Upper lobe of left lung (tissue), 6 donors: ENCODE measurements around the gene SLC16A9. TPM values are rescaled to one million over a fixed set of nuclear protein-coding genes. Genes with fewer than 3 reads are reported as not detected.
A peak's percentile ranks its signal among the peaks of the same experiment; 100 is the strongest.

Experiments
- ATAC-seq, 2 donors: fragments of 200-7000 bp; cut with Tn5 transposase; one replicate each; pipeline ENCODE4 v1.9.1; 2022; ENCODE audit warnings: mild to moderate bottlenecking in 2 of 2, moderate library complexity in 2 of 2; ENCODE audit not compliant: low FRiP score in 2 of 2
- DNase-seq, 2 donors: peaks; one replicate each; pipeline ENCODE4 v3.0.0-alpha.2; 2019 to 2020
- H3K27ac ChIP-seq, 4 donors: fragments of 200-600 bp; sonication (generic); one replicate each; pipeline ENCODE4 v1.5.1; 2016 to 2019
- H3K27me3 ChIP-seq, 4 donors: fragments of 200-600 bp; sonication (generic); one replicate each; pipeline ENCODE4 v1.5.1; 2017 to 2019
- H3K36me3 ChIP-seq, 4 donors: fragments of 200-600 bp; sonication (generic); one replicate each; pipeline ENCODE4 v1.5.1; 2016 to 2019
- H3K4me1 ChIP-seq, 4 donors: fragments of 200-600 bp; sonication (generic); one replicate each; pipeline ENCODE4 v1.5.1; 2018 to 2019
- H3K4me3 ChIP-seq, 4 donors: fragments of 200-600 bp; sonication (generic); one replicate each; pipeline ENCODE4 v1.5.1; 2017 to 2019; ENCODE audit warnings: mild to moderate bottlenecking in 2 of 4, moderate library complexity in 1 of 4
- H3K9me3 ChIP-seq, 4 donors: fragments of 200-600 bp; sonication (generic); one replicate each; pipeline ENCODE4 v1.5.1; 2018 to 2019
- EP300 ChIP-seq, 4 donors: sonication (generic); formaldehyde crosslinking; IDR thresholded peaks; one replicate each; pipeline ENCODE4 v1.5.1; 2017; ENCODE audit warnings: antibody characterized with exemption in 4 of 4, control low read depth in 2 of 4
- POLR2A ChIP-seq, 4 donors: fragments of 450-650 bp; IDR thresholded peaks; one replicate each; pipeline ENCODE4 v1.5.1; 2016 to 2017; ENCODE audit warnings: antibody characterized with exemption in 4 of 4, mild to moderate bottlenecking in 2 of 4
- POLR2AphosphoS5 ChIP-seq, 2 donors: sonication (generic); formaldehyde crosslinking; IDR thresholded peaks; one replicate each; pipeline ENCODE4 v1.5.1; 2017; ENCODE audit warnings: antibody characterized with exemption in 2 of 2
- WGBS, 2 donors: methylation state at CpG; one replicate each; pipeline ENCODE4 v1.1.5; 2017 to 2018; 5-methylcytosine and 5-hydroxymethylcytosine counted together
- total RNA-seq, 6 donors: library from RNA; depleted of rRNA in 4 of 6; stranded (reverse); fragments of >200 nt in 4 of 6; gene quantifications; one replicate each; pipeline versions ENCODE4 v1.1.0 to v1.2.1, GENCODE V29; 2016 to 2021
- TF ChIP-seq, protein P1 (sequence below), 6 experiments: fragments of 450-650 bp in 4 of 6; fragments of 200-600 bp in 2 of 6; sonication (generic) in 2 of 6; IDR thresholded peaks; one replicate each; pipeline ENCODE4 v1.5.1; 2016 to 2019; ENCODE audit warnings: antibody characterized with exemption in 6 of 6
- donor health status: DM: no; HTN: no; CAD: no; lungs with moderate emphysema.
- donor health status: DM: no; HTN: yes; CAD: no; lungs with severe emphysema.

The SLC16A9 gene
- total RNA-seq, 6 donors from 2014 or later = 0.79 to 1.1 (median 1.1) TPM; not detected in 2

DNA sequence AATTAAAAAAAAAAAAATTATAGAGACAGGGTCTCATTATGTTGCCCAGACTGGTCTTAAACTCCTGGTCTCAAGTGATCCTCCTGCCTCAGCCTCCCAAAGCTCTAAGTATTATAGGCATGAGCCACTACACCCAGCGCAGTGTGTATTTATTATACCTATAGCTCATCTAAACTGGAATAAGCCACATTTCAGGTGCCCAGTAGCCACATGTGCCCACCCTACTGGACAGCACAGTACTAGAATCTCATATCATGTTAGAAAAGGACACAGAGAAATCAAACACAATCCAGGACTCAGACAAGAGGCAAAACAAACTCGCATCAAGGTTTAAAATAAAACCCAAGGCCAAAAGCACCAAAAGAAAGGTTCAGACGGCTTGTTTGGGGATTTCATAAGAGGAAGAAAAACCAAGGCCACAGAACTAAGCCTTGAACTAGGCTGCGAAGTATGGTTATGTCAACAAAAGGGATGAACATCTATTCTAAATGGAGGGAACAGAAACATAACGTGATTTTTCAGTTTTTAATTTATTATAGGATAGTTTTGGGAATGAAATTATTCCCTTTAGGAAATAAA lies 32.3 kb downstream of the SLC16A9 start:
- H3K36me3 ChIP-seq = no peaks in the 10 kb centered on the region
- H3K9me3 ChIP-seq = no peaks in the 10 kb centered on the region
- 72 to 86% methylated on average over 5 of the region's 5 CpGs for WGBS, 2 donors
- no peak overlapping the region for H3K27ac ChIP-seq
- no peak overlapping the region for H3K4me3 ChIP-seq
- TF ChIP-seq EP300 (IDR thresholded peaks at IDR 0.05) = no peak
- no peak for TF ChIP-seq POLR2A (IDR thresholded peaks at IDR 0.05)
- TF ChIP-seq, protein P1, sequence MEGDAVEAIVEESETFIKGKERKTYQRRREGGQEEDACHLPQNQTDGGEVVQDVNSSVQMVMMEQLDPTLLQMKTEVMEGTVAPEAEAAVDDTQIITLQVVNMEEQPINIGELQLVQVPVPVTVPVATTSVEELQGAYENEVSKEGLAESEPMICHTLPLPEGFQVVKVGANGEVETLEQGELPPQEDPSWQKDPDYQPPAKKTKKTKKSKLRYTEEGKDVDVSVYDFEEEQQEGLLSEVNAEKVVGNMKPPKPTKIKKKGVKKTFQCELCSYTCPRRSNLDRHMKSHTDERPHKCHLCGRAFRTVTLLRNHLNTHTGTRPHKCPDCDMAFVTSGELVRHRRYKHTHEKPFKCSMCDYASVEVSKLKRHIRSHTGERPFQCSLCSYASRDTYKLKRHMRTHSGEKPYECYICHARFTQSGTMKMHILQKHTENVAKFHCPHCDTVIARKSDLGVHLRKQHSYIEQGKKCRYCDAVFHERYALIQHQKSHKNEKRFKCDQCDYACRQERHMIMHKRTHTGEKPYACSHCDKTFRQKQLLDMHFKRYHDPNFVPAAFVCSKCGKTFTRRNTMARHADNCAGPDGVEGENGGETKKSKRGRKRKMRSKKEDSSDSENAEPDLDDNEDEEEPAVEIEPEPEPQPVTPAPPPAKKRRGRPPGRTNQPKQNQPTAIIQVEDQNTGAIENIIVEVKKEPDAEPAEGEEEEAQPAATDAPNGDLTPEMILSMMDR (IDR thresholded peaks at IDR 0.05) = no peak
- TF ChIP-seq POLR2AphosphoS5 (IDR thresholded peaks at IDR 0.05) = no peak
- H3K4me1 ChIP-seq = no peaks in the 10 kb centered on the region
- DNase-seq = no peak
- no peaks in the 10 kb centered on the region for H3K27me3 ChIP-seq
- ATAC-seq = no peak

DNA sequence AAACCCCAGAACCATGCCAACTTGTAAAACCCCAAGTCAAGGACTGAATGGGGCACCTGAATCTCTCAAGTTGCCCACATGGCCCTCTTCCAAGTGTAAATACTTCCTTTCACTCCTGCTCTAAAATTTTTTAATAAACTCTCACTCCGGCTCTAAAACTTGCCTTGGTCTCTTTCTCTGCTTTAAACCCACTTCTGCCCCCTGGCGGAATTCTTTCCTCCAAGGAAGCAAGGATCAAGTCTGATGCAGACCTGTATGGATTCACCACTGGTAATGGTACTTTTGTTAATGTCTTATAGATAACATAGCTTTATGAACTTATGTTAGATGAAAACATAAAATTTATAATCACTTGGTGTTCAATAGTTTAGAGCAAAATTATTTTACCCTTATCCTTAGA lies 33.8 kb downstream of the SLC16A9 start:
- TF ChIP-seq POLR2A (IDR thresholded peaks at IDR 0.05) = no peak
- TF ChIP-seq, protein P1 (IDR thresholded peaks at IDR 0.05) = no peak
- TF ChIP-seq POLR2AphosphoS5 (IDR thresholded peaks at IDR 0.05) = no peak
- no peak for TF ChIP-seq EP300 (IDR thresholded peaks at IDR 0.05)
- DNase-seq (no peak), ATAC-seq (no peak)
- H3K4me3 ChIP-seq = no peak overlapping the region
- H3K27ac ChIP-seq = no peak overlapping the region
- no peaks in the 10 kb centered on the region for H3K27me3 ChIP-seq
- no peaks in the 10 kb centered on the region for H3K9me3 ChIP-seq
- H3K36me3 ChIP-seq = no peaks in the 10 kb centered on the region
- 86 to 88% methylated on average over 2 of the region's 2 CpGs for WGBS, 2 donors
- no peaks in the 10 kb centered on the region for H3K4me1 ChIP-seq

- ATAC-seq (peak in 1 of 2 donors; percentile 53), DNase-seq (no peak)
- Histone ChIP-seq H3K9me3 (no peaks in the 10 kb centered on the region), H3K27me3 (no peaks in the 10 kb centered on the region), H3K4me1 (no peaks in the 10 kb centered on the region), H3K4me3 (no peak overlapping the region), H3K36me3 (no peaks in the 10 kb centered on the region), H3K27ac (no peak overlapping the region)
- TF ChIP-seq POLR2AphosphoS5 (IDR thresholded peaks at IDR 0.05) = no peak
- TF ChIP-seq, protein P1 (IDR thresholded peaks at IDR 0.05) = no peak
- WGBS, 2 donors = 70 to 87% methylated on average over 1 of the region's 1 CpG
Observed at GRCh38 chr10:59674215-59674836, 35.3 kb downstream of the SLC16A9 start.

DNA sequence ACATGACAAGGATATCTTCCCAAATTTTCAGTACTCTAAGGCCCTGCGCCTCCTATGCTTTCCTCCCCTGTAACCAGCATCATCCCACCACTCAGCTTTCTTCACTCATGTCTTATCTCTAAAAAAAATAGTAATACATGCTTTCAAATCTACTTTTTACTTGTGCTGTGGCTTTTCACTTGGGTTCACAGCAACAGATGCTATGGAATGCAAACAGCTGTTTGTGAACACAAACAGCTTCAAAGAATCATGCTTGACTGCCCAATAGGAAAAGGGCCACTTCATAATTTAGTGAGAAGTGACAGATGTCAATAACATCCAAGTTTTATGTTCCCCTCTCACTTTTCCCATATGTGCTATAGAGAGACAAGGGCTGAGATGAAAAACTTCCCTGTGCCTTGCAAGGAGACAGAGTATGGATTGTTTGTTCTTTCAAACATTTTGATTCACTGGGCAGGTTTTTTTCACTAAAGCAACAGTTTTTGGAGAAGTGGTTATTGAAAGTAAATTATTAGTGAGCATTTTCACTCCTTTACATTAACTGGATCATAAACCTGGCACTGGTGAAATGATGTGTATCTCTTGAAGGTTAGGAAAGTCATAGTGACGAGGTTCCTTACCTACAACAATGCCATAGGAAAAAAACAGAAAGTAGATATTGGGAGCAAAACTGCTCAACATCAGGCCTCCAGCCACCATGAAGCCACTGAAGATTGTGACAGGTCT lies 37.3 kb downstream of the SLC16A9 start:
- no peaks in the 10 kb centered on the region for H3K36me3 ChIP-seq
- ATAC-seq = no peak
- WGBS, 2 donors = 85 to 89% methylated on average over 2 of the region's 2 CpGs
- no peaks in the 10 kb centered on the region for H3K27me3 ChIP-seq
- no peak for TF ChIP-seq POLR2AphosphoS5 (IDR thresholded peaks at IDR 0.05)
- DNase-seq = no peak
- H3K27ac ChIP-seq = no peak overlapping the region
- no peak overlapping the region for H3K4me3 ChIP-seq
- no peaks in the 10 kb centered on the region for H3K9me3 ChIP-seq
- H3K4me1 ChIP-seq = no peaks in the 10 kb centered on the region

DNA sequence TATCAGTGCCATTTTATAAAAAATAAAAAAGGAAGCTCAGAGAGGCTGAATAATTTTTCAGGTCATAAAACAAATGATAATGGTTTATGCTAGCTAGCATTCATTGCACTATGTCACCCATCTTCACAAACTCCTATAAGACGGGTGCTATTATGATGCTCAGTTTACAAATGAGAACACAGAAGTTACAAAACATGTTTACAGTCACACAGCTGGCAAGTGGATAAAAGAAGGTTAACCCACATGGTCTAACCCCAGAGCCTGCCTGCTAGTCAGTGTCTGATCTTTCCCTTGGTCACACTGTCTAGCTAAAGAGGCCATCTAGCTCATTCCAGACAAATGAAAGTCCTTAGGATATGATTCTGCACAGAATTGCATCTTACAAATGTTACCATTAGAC lies 39.4 kb downstream of the SLC16A9 start:
- DNase-seq (no peak), ATAC-seq (no peak)
- H3K4me1 ChIP-seq = no peaks in the 10 kb centered on the region
- TF ChIP-seq, protein P1 (IDR thresholded peaks at IDR 0.05) = no peak
- TF ChIP-seq POLR2AphosphoS5 (IDR thresholded peaks at IDR 0.05) (no peak), EP300 (IDR thresholded peaks at IDR 0.05) (no peak), POLR2A (IDR thresholded peaks at IDR 0.05) (no peak)
- H3K4me3 ChIP-seq = no peak overlapping the region
- no peaks in the 10 kb centered on the region for H3K27me3 ChIP-seq
- H3K36me3 ChIP-seq = no peaks in the 10 kb centered on the region
- H3K27ac ChIP-seq = no peak overlapping the region
- 74 to 81% methylated on average over 1 of the region's 1 CpG for WGBS, 2 donors
- H3K9me3 ChIP-seq = no peaks in the 10 kb centered on the region
